Activated CD8-positive, alpha-beta memory T cell treated with anti-CD3 and anti-CD28 coated beads, Interleukin-2, amount 10 ng/mL, durations not matched to agents 7 days and 5 days (primary cell): Measurements from ENCODE around the gene GPR37L1. TPM values are rescaled to one million over a fixed set of nuclear protein-coding genes. Genes with fewer than 3 reads are reported as not detected.
"Not testable (repeated sequence)": the region's sequence is repeated elsewhere in the genome, so short reads cannot be mapped to it uniquely, and the experiment has no call there.

Source experiments
- ATAC-seq: fragments of 150-1000 bp; cut with Tn5 transposase; one replicate; pipeline ENCODE4 v1.10.0; 2021; ENCODE audit warnings: moderate library complexity
- CTCF ChIA-PET: fragments of 350-600 bp; sonication (Branson Sonifier 250); formaldehyde crosslinking; loops from one replicate; lab custom pipeline; 2021; ENCODE audit warnings: antibody characterized with exemption; lab: Charles Lee
- DNase-seq: peaks from one replicate; pipeline ENCODE4 v3.0.0-alpha.2; 2020
- H3K27ac Mint-ChIP-seq: one replicate; pipeline ENCODE4 v1.8.0; 2021; ENCODE audit warnings: mild to moderate bottlenecking, mixed read lengths
- H3K27me3 Mint-ChIP-seq: one replicate; pipeline ENCODE4 v1.8.0; 2021; ENCODE audit warnings: mixed read lengths
- H3K36me3 Mint-ChIP-seq: one replicate; pipeline ENCODE4 v1.8.0; 2021; ENCODE audit warnings: mild to moderate bottlenecking, mixed read lengths
- H3K4me1 Mint-ChIP-seq: one replicate; pipeline ENCODE4 v1.8.0; 2021; ENCODE audit warnings: mixed read lengths
- H3K4me3 Mint-ChIP-seq: one replicate; pipeline ENCODE4 v1.8.0; 2021; ENCODE audit warnings: mild to moderate bottlenecking, moderate library complexity, mixed read lengths
- H3K9me3 Mint-ChIP-seq: one replicate; pipeline ENCODE4 v1.8.0; 2022; ENCODE audit warnings: low read depth, mixed read lengths
- total RNA-seq, 2 experiments: library from RNA; stranded (reverse); gene quantifications; one replicate each; pipeline ENCODE4 v1.2.3, GENCODE V29; 2021

The GPR37L1 gene
- total RNA-seq, 2 experiments from 2014 or later: not detected

DNA sequence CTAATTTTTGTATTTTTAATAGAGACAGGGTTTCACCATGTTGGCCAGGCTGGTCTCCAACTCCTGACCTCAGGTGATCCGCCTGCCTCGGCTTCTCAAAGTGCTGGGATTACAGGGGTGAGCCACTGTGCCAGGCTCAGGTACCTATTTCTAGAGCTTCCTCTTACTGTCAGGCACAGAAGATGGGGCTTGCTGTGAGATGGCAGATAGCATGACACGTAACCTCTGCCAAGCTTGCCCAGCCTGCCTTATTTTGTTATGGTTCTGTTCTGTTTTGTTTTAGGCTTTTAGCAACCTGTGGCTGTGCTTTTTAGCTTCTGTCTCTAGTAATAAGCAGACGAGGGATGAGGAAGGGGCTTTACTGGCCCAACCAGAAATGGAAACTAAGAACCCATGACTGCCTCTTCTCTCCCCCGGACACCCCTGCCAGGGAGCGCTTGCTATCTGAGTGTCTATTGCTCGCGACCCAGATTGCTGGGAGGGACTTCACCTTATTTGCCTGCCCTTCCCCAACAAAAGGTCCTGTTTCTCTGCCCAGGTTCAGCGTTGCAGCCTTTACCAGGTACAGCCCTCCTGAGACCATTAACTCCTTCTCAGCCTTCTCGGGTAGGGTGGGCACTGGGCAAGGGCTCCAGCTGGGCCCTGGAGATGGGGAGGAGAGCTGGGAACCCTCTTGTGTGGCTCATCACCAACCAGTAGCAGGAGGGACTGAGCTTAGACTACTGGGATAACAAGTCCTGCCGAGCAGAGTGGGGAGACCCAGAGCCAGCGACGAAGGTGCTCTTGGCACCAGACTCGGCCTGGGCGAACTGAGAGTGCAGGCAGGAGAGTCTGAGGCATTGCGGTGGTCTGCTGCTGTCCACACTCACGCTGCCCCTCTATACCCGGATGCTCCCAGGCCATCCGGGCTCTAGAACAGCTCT is 57.4 kb downstream of the GPR37L1 start:
- CTCF ChIA-PET: interaction anchor here (0.8 to 4.8 kb wide), 8 partner anchors 9 to 94 kb away, joined by 3 to 21 read pairs (median 5); partner anchors contain the start of genes LGR6 and PTPN7
- no peaks in the 10 kb centered on the region for H3K9me3 Mint-ChIP-seq
- no peak overlapping the region for H3K27ac Mint-ChIP-seq
- no peak overlapping the region for H3K4me3 Mint-ChIP-seq
- H3K27me3 Mint-ChIP-seq: no peaks in the 10 kb centered on the region
- H3K4me1 Mint-ChIP-seq: peaks cover 10% of the 10 kb centered on the region
- H3K36me3 Mint-ChIP-seq: no peaks in the 10 kb centered on the region
- ATAC-seq: no peak
- no peak for DNase-seq

GRCh38 chr1:202180751-202181139 is 58.0 kb downstream of the GPR37L1 start:
- not testable (repeated sequence) for H3K36me3 Mint-ChIP-seq, H3K4me3 Mint-ChIP-seq, H3K27me3 Mint-ChIP-seq, H3K9me3 Mint-ChIP-seq, ATAC-seq, DNase-seq, H3K27ac Mint-ChIP-seq
- H3K4me1 Mint-ChIP-seq: peaks cover 10% of the 10 kb centered on the region
- CTCF ChIA-PET: interaction anchor here (1.3 to 4.8 kb wide), 4 partner anchors 9 to 26 kb away, joined by 3 to 21 read pairs (median 10); partner anchors contain the start of gene LGR6

- no peak overlapping the region for H3K27ac Mint-ChIP-seq
- CTCF ChIA-PET: interaction anchor here (1.6 to 4.8 kb wide), 2 partner anchors 11 to 27 kb away, joined by 3 to 21 read pairs; partner anchors contain the start of gene LGR6
- H3K9me3 Mint-ChIP-seq: no peaks in the 10 kb centered on the region
These were observed 58.9 kb downstream of the GPR37L1 start for GRCh38 chr1:202181586-202181985.

DNA sequence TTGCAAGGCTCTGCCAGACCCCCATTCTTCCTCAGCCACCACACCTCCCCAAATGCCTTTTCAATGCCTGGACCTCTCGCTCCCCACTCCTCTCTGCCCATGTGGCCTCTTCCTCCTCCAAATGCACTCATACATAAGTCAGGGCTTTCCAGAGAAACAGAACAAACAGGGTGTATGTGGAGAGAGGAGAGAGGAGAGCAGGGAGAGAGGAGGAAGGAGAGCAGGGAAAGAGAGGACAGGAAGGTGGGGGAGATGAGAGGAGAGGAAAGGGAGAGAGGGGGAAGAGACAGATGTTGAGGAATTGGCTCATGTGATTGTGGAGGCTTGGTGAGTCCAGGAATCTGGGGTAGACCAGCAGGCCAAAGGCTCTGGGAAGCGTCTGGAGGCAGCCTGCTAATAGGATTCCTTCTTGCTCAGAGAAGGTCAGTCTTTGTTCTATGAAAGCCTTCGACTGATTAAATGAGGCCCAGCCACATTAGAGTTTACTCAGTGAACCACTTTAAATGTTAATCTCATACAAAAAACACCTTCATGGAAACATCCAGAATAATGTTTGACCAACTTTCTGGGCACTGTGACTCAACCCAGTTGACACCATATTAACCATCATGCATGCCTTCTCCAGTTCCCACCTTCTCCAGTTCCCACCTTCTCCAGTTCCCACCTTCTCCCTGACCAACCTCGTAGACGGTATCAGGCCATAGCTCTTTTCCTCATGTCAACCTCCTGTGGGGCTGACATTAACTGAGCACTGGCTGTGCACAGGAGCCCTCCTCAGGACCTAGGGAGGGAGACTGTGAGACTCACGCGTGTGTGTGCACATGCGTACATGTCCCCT is 59.5 kb downstream of the GPR37L1 start:
- no peak for DNase-seq
- CTCF ChIA-PET: interaction anchor here (1.6 to 4.8 kb wide), 4 partner anchors 11 to 27 kb away, joined by 3 to 32 read pairs (median 26); partner anchors contain the start of genes LGR6 and PTPN7
- Mint-ChIP-seq H3K27ac (peak overlapping the region; percentile 5), H3K27me3 (peaks cover 2% of the 10 kb centered on the region), H3K4me3 (no peak overlapping the region), H3K9me3 (no peaks in the 10 kb centered on the region), H3K4me1 (peaks cover 10% of the 10 kb centered on the region), H3K36me3 (no peaks in the 10 kb centered on the region)
- no peak for ATAC-seq

More at GRCh38 chr1:202181586-202181985, 58.9 kb downstream of the GPR37L1 start:
- peaks cover 10% of the 10 kb centered on the region for H3K4me1 Mint-ChIP-seq
- no peaks in the 10 kb centered on the region for H3K27me3 Mint-ChIP-seq
- H3K4me3 Mint-ChIP-seq: no peak overlapping the region
- no peak for DNase-seq
- no peaks in the 10 kb centered on the region for H3K36me3 Mint-ChIP-seq
- no peak for ATAC-seq

Other genes starting within 250 kb of the GPR37L1 start
- gene SHISA4, start 234.0 kb upstream of the GPR37L1 start, total RNA-seq: under 1 TPM; 0.32 to 0.54 TPM
- not detected for gene LMOD1, start 176.4 kb upstream of the GPR37L1 start, total RNA-seq
- 10 to 100 TPM; 43.0 to 68.7 TPM for gene TIMM17A, start 167.4 kb upstream of the GPR37L1 start, total RNA-seq
- 10 to 100 TPM; 38.3 to 40.4 TPM for gene RNPEP, start 140.3 kb upstream of the GPR37L1 start, total RNA-seq
- gene ELF3, start 112.3 kb upstream of the GPR37L1 start, total RNA-seq: under 1 TPM; 0.16 to 0.79 TPM
- 10 to 100 TPM; 50.0 to 68.9 TPM for gene ARL8A, start 21.8 kb downstream of the GPR37L1 start, total RNA-seq
- 100 to 1,000 TPM; 228 to 410 TPM for gene PTPN7, start 37.7 kb downstream of the GPR37L1 start, total RNA-seq
- gene LGR6, start 70.9 kb downstream of the GPR37L1 start, total RNA-seq: under 1 TPM in 1 of 2 experiments, not detected in 1; 0.26 TPM
- 10 to 100 TPM; 77.3 to 86.0 TPM for gene UBE2T, start 219.0 kb downstream of the GPR37L1 start, total RNA-seq
- 10 to 100 TPM; 20.3 to 34.2 TPM for gene PPP1R12B, start 225.8 kb downstream of the GPR37L1 start, total RNA-seq